ENCODE data around the gene TSHZ1.
A peak's percentile ranks its signal among the peaks of the same experiment; 100 is the strongest.

TSHZ1 gene

GRCh38 chr18:75257605-75258004 is 47.0 kb downstream of the TSHZ1 start:
- no peak for TF ChIP-seq Cebpa-rat (IDR thresholded peaks at IDR 0.05)
- peaks cover 0 to 12% (median 6%) of the 10 kb centered on the region in 11 experiments; a peak in 9 of 22 replicates for H3K36me3 ChIP-seq
- H4K20me1 ChIP-seq: peaks cover 0 to 59% (median 14%) of the 10 kb centered on the region in 11 experiments; a peak in 8 of 22 replicates
- peaks cover 0 to 13% (median 8%) of the 10 kb centered on the region in 10 experiments; a peak in 15 of 20 replicates for H3K4me1 ChIP-seq
- no peaks in the 10 kb centered on the region for H3K9me3 ChIP-seq (replicated peaks in 1 of 11)
- no peak overlapping the region for H3K9ac ChIP-seq
- no peak overlapping the region for H3K27ac ChIP-seq
- H3K4me3 ChIP-seq: no peak overlapping the region
- H3K27me3 ChIP-seq: no peaks in the 10 kb centered on the region
- H3K4me2 ChIP-seq: no peak overlapping the region

GRCh38 chr18:75261430-75262223 is 51.0 kb downstream of the TSHZ1 start:
- Histone ChIP-seq H4K20me1 (peaks cover 0 to 53% (median 7%) of the 10 kb centered on the region in 11 experiments; a peak in 8 of 22 replicates), H3K4me3 (no peak overlapping the region), H3K9me3 (replicated peaks in 1 of 11) (no peaks in the 10 kb centered on the region), H3K4me2 (no peak overlapping the region), H3K4me1 (no peaks in the 10 kb centered on the region), H3K9ac (no peak overlapping the region), H3K36me3 (peaks cover 0 to 12% (median 6%) of the 10 kb centered on the region in 11 experiments; a peak in 9 of 22 replicates), H3K27me3 (no peaks in the 10 kb centered on the region), H3K27ac (no peak overlapping the region)
- no peak for TF ChIP-seq Cebpa-rat (IDR thresholded peaks at IDR 0.05)

- no peak overlapping the region for H3K27ac ChIP-seq
- peaks cover 0 to 5% (median 1%) of the 10 kb centered on the region in 10 experiments; a peak in 7 of 20 replicates for H3K4me1 ChIP-seq
- H3K4me3 ChIP-seq: no peak overlapping the region
- H3K9ac ChIP-seq: no peak overlapping the region
- peaks cover 0 to 12% (median 6%) of the 10 kb centered on the region in 11 experiments; a peak in 9 of 22 replicates for H3K36me3 ChIP-seq
- H3K4me2 ChIP-seq: no peak overlapping the region
- H3K27me3 ChIP-seq: no peaks in the 10 kb centered on the region
- peaks cover 0 to 57% (median 7%) of the 10 kb centered on the region in 11 experiments; a peak in 8 of 22 replicates for H4K20me1 ChIP-seq
- H3K9me3 ChIP-seq (replicated peaks in 1 of 11): no peaks in the 10 kb centered on the region
- TF ChIP-seq Cebpa-rat (IDR thresholded peaks at IDR 0.05): no peak
Observed at GRCh38 chr18:75262511-75262910, 51.9 kb downstream of the TSHZ1 start.

- no peak for TF ChIP-seq Cebpa-rat (IDR thresholded peaks at IDR 0.05)
- peaks cover 0 to 11% (median 6%) of the 10 kb centered on the region in 10 experiments; a peak in 9 of 20 replicates for H3K4me1 ChIP-seq
- H3K27me3 ChIP-seq: no peaks in the 10 kb centered on the region
- peaks cover 0 to 12% (median 6%) of the 10 kb centered on the region in 11 experiments; a peak in 9 of 22 replicates for H3K36me3 ChIP-seq
- H3K4me3 ChIP-seq: no peak overlapping the region
- no peak overlapping the region for H3K9ac ChIP-seq
- H4K20me1 ChIP-seq: peaks cover 0 to 52% (median 2%) of the 10 kb centered on the region in 11 experiments; a peak in 7 of 22 replicates
- no peak overlapping the region for H3K27ac ChIP-seq
- H3K4me2 ChIP-seq: no peak overlapping the region
- no peaks in the 10 kb centered on the region for H3K9me3 ChIP-seq (replicated peaks in 1 of 11)
Observed at GRCh38 chr18:75264195-75264594, 53.6 kb downstream of the TSHZ1 start.

GRCh38 chr18:75264926-75265597 is 54.5 kb downstream of the TSHZ1 start:
- Histone ChIP-seq H3K27me3 (no peaks in the 10 kb centered on the region), H4K20me1 (peaks cover 0 to 57% (median 5%) of the 10 kb centered on the region in 11 experiments; a peak in 8 of 22 replicates), H3K9ac (no peak overlapping the region), H3K4me2 (no peak overlapping the region), H3K36me3 (peaks cover 0 to 12% (median 6%) of the 10 kb centered on the region in 11 experiments; a peak in 9 of 22 replicates), H3K9me3 (replicated peaks in 1 of 11) (no peaks in the 10 kb centered on the region), H3K4me3 (no peak overlapping the region), H3K4me1 (peaks cover 0 to 11% (median 7%) of the 10 kb centered on the region in 10 experiments; a peak in 9 of 20 replicates), H3K27ac (no peak overlapping the region)
- no peak for TF ChIP-seq Cebpa-rat (IDR thresholded peaks at IDR 0.05)

- Histone ChIP-seq H3K27me3 (no peaks in the 10 kb centered on the region), H3K9me3 (replicated peaks in 1 of 11) (no peaks in the 10 kb centered on the region), H3K4me1 (peaks cover 0 to 11% (median 7%) of the 10 kb centered on the region in 10 experiments; a peak in 9 of 20 replicates), H3K4me3 (no peak overlapping the region), H3K27ac (no peak overlapping the region), H3K4me2 (no peak overlapping the region), H3K9ac (no peak overlapping the region), H4K20me1 (peaks cover 0 to 53% (median 5%) of the 10 kb centered on the region in 11 experiments; a peak in 8 of 22 replicates), H3K36me3 (peaks cover 0 to 7% (median 3%) of the 10 kb centered on the region in 11 experiments; a peak in 8 of 22 replicates)
- no peak for TF ChIP-seq Cebpa-rat (IDR thresholded peaks at IDR 0.05)
Observed at GRCh38 chr18:75265872-75266271, 55.3 kb downstream of the TSHZ1 start.

GRCh38 chr18:75267643-75268363 is 57.2 kb downstream of the TSHZ1 start:
- Histone ChIP-seq H3K9me3 (replicated peaks in 1 of 11) (no peaks in the 10 kb centered on the region), H3K9ac (no peak overlapping the region), H3K27ac (no peak overlapping the region), H3K36me3 (no peaks in the 10 kb centered on the region), H3K27me3 (no peaks in the 10 kb centered on the region), H3K4me3 (no peak overlapping the region), H3K4me2 (peak overlapping the region in 3 of 11 experiments; percentile 24 to 27 (median 24); a peak in 3 of 22 replicates), H4K20me1 (peaks cover 0 to 49% (median 5%) of the 10 kb centered on the region in 11 experiments; a peak in 8 of 22 replicates), H3K4me1 (peaks cover 0 to 11% (median 7%) of the 10 kb centered on the region in 10 experiments; a peak in 9 of 20 replicates)
- TF ChIP-seq Cebpa-rat (IDR thresholded peaks at IDR 0.05): no peak

- no peak overlapping the region for H3K4me2 ChIP-seq
- H3K36me3 ChIP-seq: no peaks in the 10 kb centered on the region
- peaks cover 0 to 44% (median 5%) of the 10 kb centered on the region in 11 experiments; a peak in 8 of 22 replicates for H4K20me1 ChIP-seq
- H3K27me3 ChIP-seq: no peaks in the 10 kb centered on the region
- no peak overlapping the region for H3K4me3 ChIP-seq
- TF ChIP-seq Cebpa-rat (IDR thresholded peaks at IDR 0.05): no peak
- no peaks in the 10 kb centered on the region for H3K9me3 ChIP-seq (replicated peaks in 1 of 11)
- H3K9ac ChIP-seq: no peak overlapping the region
- peaks cover 0 to 11% (median 7%) of the 10 kb centered on the region in 10 experiments; a peak in 9 of 20 replicates for H3K4me1 ChIP-seq
- no peak overlapping the region for H3K27ac ChIP-seq
Observed at GRCh38 chr18:75268364-75268646, 57.7 kb downstream of the TSHZ1 start.

Data from BLaER1 treated with 17β-estradiol and CSF1 and Interleukin-3, amounts not matched to agents 10 nM and 100 nM (cell line).